IPS DF 6.9 (cell line): ENCODE measurements around the gene MIOX.

Experiments
- DNase-seq: peaks from one replicate; pipeline ENCODE4 v3.0.0-alpha.2; 2013; ENCODE audit warnings: low read depth, low spot score
- H3K27ac ChIP-seq: one replicate; pipeline ENCODE4 v1.5.1; 2013; ENCODE audit warnings: low read length, control low read depth
- H3K27me3 ChIP-seq: 2 replicates; pipeline ENCODE4 v1.6.1; 2013; ENCODE audit warnings: mild to moderate bottlenecking, low read length; ENCODE audit not compliant: control insufficient read depth, insufficient read depth
- H3K36me3 ChIP-seq: 2 replicates; pipeline ENCODE4 v1.6.1; 2013; ENCODE audit warnings: low read length; ENCODE audit not compliant: control insufficient read depth, insufficient read depth
- H3K4me1 ChIP-seq: 2 replicates; pipeline ENCODE4 v1.6.1; 2013; ENCODE audit warnings: low read length; ENCODE audit not compliant: control insufficient read depth, insufficient read depth
- H3K4me3 ChIP-seq: 2 replicates; pipeline ENCODE4 v1.5.1; 2013; ENCODE audit warnings: mild to moderate bottlenecking, low read length
- H3K9me3 ChIP-seq: 2 replicates; pipeline ENCODE4 v1.6.1; 2013; ENCODE audit warnings: low read length, inconsistent platforms; ENCODE audit not compliant: control insufficient read depth, insufficient read depth
- WGBS: extraction: QIAGEN DNeasy Blood & Tissue Kit; methylation state at CpG from one replicate; pipeline ENCODE4 v1.1.7; 2013; ENCODE audit warnings: mixed read lengths, missing lambda C conversion rate; ENCODE audit not compliant: insufficient read length, insufficient coverage; 5-methylcytosine and 5-hydroxymethylcytosine counted together

MIOX gene

DNA sequence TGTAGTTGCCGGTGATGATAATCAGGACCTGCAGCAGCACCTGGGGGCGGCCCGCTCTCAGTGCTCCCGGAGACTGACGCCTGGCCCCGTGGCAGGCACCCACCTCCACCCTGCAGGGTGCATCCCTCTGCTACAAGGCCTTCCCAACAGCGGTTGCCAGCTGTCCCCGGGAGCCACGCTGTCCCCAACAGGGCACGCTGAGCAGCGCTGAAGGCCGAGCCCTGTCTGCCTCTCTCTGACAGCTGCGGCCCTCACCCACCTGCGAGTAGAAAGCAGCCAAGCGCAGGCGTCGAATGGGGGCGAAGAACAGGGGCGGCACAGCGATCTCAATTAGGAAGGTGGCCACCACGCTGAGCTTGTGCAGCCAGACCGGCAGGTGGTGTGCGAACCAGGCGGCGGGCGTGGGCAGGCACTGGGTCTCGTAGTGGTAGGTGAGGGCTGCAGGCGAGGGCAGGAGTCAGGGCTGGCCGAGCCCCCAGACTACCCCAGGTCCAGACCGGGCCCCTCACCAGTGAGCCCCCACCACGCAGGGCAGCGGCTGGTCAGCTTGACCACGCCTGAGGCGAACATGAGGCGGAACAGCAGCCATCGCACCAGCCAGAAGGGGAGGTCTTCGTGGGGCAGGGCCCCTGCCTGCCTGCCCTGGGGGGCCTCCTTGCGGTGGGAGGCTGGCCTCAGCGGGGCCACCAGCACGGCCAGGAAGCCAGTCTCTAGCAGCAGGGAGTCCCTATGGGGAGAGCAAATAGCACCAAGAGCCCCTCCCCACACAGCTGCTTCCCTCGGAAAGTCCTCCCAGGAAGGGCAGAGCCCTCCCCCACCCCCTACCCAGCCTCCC lies 19.3 kb downstream of the MIOX start:
- Histone ChIP-seq H3K9me3 (no peaks in the 10 kb centered on the region), H3K4me1 (peaks cover 4% of the 10 kb centered on the region), H3K27ac (no peak overlapping the region), H3K27me3 (no peaks in the 10 kb centered on the region), H3K4me3 (no peak overlapping the region), H3K36me3 (peaks cover 6% of the 10 kb centered on the region; the same call in 1 of the 2 replicates)
- no peak for DNase-seq
- WGBS = no CpG with 5 or more reads among the region's 41 CpGs

DNA sequence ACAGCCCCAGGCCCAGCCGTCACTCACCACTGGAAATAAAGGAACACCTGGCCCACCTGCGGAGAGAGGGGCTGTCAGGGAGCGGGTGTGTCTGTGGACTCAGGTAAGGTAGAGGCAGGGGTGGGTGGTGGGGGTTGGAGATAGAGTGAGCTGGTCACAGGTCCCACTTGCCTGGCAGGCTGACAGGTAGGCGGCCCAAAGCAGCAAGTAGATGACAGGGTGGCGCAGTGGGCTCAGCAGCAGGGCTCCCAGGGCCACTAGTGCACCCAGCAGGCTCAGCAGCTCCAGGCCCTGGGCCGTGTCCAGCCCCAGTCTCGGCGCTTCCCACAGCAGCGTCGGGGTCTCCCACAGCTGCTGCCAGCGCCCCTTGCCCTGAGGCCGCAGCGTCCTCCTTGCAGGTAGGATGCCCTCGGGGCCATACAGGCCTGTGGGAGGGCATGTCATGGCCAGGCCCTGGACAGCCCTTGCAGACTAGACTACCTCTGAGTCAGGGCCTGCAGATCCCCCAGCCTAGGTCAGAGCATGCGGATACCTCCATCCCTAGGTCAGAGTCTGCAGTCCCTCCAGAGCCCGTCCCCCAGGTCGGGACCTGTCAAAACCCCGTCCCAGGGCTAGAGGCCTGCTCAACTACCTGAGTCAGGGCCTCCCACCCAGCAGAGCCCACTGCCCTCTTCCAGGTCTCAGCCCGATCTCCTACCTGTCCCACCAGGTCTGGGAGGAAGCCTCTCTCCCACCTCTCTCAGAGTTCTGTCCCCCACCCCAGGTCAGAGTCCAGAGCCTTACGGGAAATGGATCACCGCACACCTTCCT lies 20.2 kb downstream of the MIOX start:
- Histone ChIP-seq H3K4me1 (peaks cover 4% of the 10 kb centered on the region), H3K36me3 (peaks cover 6% of the 10 kb centered on the region; the same call in 1 of the 2 replicates), H3K9me3 (no peaks in the 10 kb centered on the region), H3K27ac (no peak overlapping the region), H3K4me3 (peak overlapping the region; percentile 90), H3K27me3 (no peaks in the 10 kb centered on the region)
- WGBS = no CpG with 5 or more reads among the region's 21 CpGs
- DNase-seq = no peak

GRCh38 chr22:50507421-50507990 lies 20.8 kb downstream of the MIOX start, which contains the start of gene LMF2:
Gene LMF2, minus strand, starts transcription at chr22:50507702. Its CDS starts 27 bp downstream, at chr22:50507675.
- H3K27ac ChIP-seq = no peak within 1 kb of the TSS
- peaks cover 4% of the 10 kb centered on the region for H3K4me1 ChIP-seq
- no CpG with 5 or more reads among the region's 62 CpGs for WGBS
- no peak for DNase-seq
- H3K36me3 ChIP-seq = peaks cover 6% of the 10 kb centered on the region; the same call in 1 of the 2 replicates
- H3K27me3 ChIP-seq = no peaks in the 10 kb centered on the region
- H3K9me3 ChIP-seq = no peaks in the 10 kb centered on the region
- H3K4me3 ChIP-seq = peak within 1 kb of the TSS; percentile 95

DNA sequence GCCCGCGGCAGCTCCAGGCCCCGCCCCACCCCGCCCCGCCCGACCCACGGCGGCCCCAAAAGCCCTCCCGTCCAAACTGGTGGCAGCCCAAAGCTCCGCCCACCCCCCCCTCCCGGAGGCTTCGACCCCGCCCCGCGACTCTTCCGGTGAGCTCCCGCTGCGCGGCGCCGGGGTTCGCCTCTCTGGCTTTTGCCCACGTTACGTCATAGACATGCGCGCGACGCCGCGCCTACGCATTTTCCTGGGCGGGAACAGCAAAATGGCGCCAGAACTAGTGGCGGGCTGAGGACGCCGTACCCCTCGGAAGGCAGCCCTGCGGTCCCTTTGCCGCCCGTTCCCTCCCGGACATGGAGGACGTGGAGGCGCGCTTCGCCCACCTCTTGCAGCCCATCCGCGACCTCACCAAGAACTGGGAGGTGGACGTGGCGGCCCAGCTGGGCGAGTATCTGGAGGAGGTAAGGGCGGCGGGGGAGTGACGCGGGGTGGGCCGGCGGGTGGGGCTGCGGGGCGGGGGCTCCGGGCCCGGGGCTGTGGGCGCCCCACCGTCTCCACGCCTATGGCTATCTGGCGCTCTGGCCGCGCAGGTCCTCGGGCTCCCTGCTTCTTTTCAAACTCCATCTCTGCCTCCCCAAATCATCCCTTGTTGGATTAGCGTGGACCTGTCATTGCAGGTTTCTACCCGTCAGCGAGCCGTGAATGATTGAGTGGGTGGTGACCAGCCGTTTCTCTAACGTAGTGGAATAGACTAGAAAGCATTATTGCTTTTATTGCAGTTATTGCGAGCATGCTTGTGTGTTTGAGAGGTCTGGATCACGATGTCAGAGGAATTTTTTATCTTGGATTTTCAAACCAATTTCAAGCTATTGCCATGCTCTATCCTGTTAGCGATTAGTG lies 21.6 kb downstream of the MIOX start, which contains the start of gene NCAPH2:
TSS of gene NCAPH2 (plus strand) at position 234 of the 894 bp plus-strand sequence. CDS start at position 348, 114 bp downstream.
- no CpG with 5 or more reads among the region's 76 CpGs for WGBS
- no peaks in the 10 kb centered on the region for H3K27me3 ChIP-seq
- peak within 1 kb of the TSS; percentile 95 for H3K4me3 ChIP-seq
- no peak within 1 kb of the TSS for H3K27ac ChIP-seq
- peaks cover 4% of the 10 kb centered on the region for H3K4me1 ChIP-seq
- H3K36me3 ChIP-seq = peaks cover 6% of the 10 kb centered on the region; the same call in 1 of the 2 replicates
- no peaks in the 10 kb centered on the region for H3K9me3 ChIP-seq
- DNase-seq = peak; percentile 93

DNA sequence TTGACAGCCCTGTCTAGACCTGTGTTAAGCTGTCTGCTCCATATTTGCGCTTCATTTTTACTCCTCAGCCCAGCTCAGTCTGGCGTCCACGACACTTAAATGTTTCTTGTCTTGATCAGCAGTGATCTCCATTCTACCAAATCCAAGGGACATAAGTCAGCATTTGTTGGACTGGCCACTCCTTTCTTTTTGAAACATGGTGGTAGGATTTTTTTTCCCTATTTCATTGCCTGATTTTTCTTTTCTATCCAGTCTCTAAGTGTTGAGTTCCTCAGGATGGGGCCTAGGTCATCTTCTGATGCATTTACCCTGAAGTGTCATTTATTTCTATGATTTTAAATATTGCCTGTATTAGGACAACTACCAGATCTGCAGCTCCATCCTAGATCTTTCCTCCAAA lies 22.2 kb downstream of the MIOX start:
- Histone ChIP-seq H3K4me1 (peaks cover 4% of the 10 kb centered on the region), H3K27ac (no peak overlapping the region), H3K4me3 (peak overlapping the region; percentile 95; the same call in 1 of the 2 replicates), H3K9me3 (no peaks in the 10 kb centered on the region), H3K36me3 (peaks cover 6% of the 10 kb centered on the region; the same call in 1 of the 2 replicates), H3K27me3 (no peaks in the 10 kb centered on the region)
- WGBS = no CpG with 5 or more reads among the region's 3 CpGs
- no peak for DNase-seq

GRCh38 chr22:50513175-50513574 lies 26.5 kb downstream of the MIOX start:
- Histone ChIP-seq H3K4me1 (peaks cover 2% of the 10 kb centered on the region; the same call in 1 of the 2 replicates), H3K9me3 (no peaks in the 10 kb centered on the region), H3K27ac (no peak overlapping the region), H3K36me3 (peaks cover 4% of the 10 kb centered on the region), H3K27me3 (no peaks in the 10 kb centered on the region), H3K4me3 (no peak overlapping the region)
- WGBS = no CpG with 5 or more reads among the region's 15 CpGs
- DNase-seq = no peak

DNA sequence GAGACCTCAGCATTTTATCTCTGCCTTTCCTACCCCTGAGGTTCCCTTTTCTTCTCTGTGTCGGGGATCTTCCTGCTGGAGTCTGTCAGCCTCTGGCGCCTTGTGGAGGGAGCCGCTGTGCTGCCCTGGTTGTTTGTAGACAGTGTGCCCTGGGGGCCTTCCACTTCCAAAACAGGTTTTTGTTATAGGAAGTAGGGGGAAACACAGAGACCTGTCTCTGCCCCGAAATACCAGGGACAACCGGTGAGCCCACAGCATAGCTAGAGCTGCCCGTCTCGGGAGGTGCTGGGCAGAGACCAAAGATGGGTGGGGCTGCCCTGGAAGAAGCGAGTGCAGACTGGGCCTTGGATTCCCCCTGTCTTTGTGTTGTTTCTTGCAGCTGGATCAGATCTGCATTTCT lies 29.4 kb downstream of the MIOX start:
- DNase-seq = no peak
- no peaks in the 10 kb centered on the region for H3K9me3 ChIP-seq
- H3K27ac ChIP-seq = no peak overlapping the region
- no CpG with 5 or more reads among the region's 8 CpGs for WGBS
- no peaks in the 10 kb centered on the region for H3K4me1 ChIP-seq
- peaks cover 15% of the 10 kb centered on the region for H3K36me3 ChIP-seq
- H3K27me3 ChIP-seq = no peaks in the 10 kb centered on the region
- no peak overlapping the region for H3K4me3 ChIP-seq

- Histone ChIP-seq H3K4me1 (no peaks in the 10 kb centered on the region), H3K36me3 (peaks cover 19% of the 10 kb centered on the region), H3K27ac (no peak overlapping the region), H3K9me3 (no peaks in the 10 kb centered on the region), H3K27me3 (no peaks in the 10 kb centered on the region), H3K4me3 (no peak overlapping the region)
- no peak for DNase-seq
- no CpG with 5 or more reads among the region's 16 CpGs for WGBS
Observed at GRCh38 chr22:50516891-50517290, 30.2 kb downstream of the MIOX start.

GRCh38 chr22:50517495-50518260 lies 31.0 kb downstream of the MIOX start:
- H3K27me3 ChIP-seq = no peaks in the 10 kb centered on the region
- peaks cover 26% of the 10 kb centered on the region for H3K36me3 ChIP-seq
- no peak overlapping the region for H3K4me3 ChIP-seq
- WGBS = no CpG with 5 or more reads among the region's 20 CpGs
- no peak overlapping the region for H3K27ac ChIP-seq
- no peak for DNase-seq
- no peaks in the 10 kb centered on the region for H3K4me1 ChIP-seq
- H3K9me3 ChIP-seq = no peaks in the 10 kb centered on the region
